GM18507 (cell line): ENCODE measurements around the gene ANTXR2.

ENCODE experiments used
- DNase-seq: peaks from one replicate; pipeline ENCODE4 v3.0.0; 2011; ENCODE audit warnings: low read depth; ENCODE audit not compliant: insufficient read length; ENCODE audit errors: extremely low spot score
- FAIRE-seq: peaks from 2 replicates; lab custom pipeline; 2011; peaks lifted over from hg19 to GRCh38; lab: Jason Lieb, UNC

Gene ANTXR2

DNA sequence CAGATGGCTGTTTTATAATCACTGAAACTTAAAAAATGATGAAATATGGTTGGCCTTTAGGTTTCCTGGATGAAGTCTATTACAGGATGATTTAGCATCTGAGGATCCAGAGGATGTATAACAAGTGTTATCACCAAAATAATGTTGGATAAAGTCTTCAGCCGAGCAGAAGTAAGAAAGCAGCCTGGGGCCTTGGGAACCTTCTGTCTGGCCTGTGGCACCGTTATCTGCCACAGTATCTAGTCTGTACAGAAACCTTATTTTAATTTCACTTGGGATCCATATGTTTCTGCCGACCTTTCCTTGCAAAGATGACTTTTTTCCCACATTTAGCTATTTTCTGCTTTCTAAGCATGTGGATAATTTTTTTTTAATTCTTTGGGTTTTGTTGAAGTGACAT, 20.5 kb upstream of the ANTXR2 start:
- FAIRE-seq (no peak), DNase-seq (no peak)

GRCh38 chr4:80092847-80093246, 19.8 kb upstream of the ANTXR2 start:
- no peak for DNase-seq
- FAIRE-seq = no peak

GRCh38 chr4:80092088-80092487, 19.1 kb upstream of the ANTXR2 start:
- DNase-seq (no peak), FAIRE-seq (peak; percentile 50)

DNA sequence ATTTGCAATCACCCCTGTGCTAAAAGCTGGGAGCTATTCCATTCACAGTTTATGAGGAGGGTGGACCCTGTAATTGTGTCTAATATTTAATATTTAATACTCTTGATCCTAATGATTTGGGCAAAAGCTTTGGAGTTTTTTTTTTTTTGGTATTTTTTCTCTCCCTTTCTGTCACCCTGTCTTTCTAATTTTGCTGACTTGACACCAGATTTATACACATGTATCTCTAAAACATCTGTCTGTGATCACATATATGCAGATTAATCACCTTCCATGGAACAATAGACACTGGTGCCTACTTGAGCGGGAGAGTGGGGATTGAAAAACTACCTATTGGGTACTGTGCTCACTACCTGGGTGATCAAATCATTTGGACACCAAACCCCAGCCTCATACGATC, 18.7 kb upstream of the ANTXR2 start:
- no peak for DNase-seq
- no peak for FAIRE-seq

GRCh38 chr4:80091184-80091583, 18.2 kb upstream of the ANTXR2 start:
- no peak for DNase-seq
- no peak for FAIRE-seq

- FAIRE-seq = no peak
- DNase-seq = no peak
Measured at GRCh38 chr4:80090090-80090489, 17.1 kb upstream of the ANTXR2 start.

DNA sequence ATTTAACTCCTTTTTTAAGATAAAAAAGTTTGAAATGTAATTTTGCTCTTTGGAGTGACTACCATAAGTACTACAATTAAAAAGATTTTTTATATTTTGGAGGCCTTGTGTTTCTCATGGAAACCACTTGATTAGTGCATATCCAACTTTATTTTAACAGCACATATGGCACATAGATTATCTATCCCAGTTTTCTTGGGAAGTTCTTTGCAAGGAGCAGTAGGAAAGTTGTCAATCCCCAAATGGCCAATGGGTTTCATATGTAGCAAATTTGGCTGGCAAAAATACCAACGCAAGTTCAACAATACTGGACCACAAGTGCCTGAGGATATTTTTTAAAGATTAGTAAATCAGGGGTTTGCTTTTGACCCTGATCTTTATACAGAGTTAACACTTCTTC, 15.4 kb upstream of the ANTXR2 start:
- DNase-seq = no peak
- no peak for FAIRE-seq

DNA sequence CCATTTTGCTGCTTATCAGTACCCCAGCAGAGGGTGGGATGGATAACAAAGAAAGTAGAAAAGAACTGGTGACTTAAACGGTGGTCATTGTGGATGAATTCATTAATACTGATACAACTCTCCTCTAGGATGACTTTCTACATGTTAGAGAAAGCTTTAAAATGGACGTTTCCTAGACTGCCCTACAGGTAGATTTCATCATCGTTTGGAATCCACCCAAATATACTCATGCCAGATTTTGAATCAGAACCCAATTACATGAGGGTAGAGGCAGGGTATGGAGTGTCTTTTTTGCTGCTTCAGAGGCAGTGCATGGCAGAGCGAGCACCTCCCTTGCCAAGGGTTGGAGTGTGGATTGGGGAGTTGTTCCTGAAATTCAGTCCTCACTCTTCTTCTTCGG, 13.3 kb upstream of the ANTXR2 start:
- DNase-seq (no peak), FAIRE-seq (no peak)

DNA sequence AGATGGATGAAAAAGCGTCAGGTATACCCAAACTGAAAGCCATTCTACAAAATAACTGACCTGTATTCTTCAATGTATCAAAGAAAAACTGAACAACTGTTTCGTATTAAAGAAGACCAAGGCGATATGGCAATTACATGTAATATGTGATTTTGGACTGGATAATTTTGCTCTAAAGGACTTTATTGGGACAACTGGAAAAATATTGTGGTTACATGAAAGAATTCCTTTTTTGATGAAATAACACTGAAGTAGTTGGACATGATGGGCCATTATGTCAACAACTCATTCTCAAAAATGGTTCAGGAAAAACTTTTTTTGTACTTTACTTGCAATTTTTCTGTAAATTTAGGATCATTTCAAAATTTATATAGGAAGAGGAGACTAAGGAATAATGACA, 12.1 kb upstream of the ANTXR2 start:
- no peak for FAIRE-seq
- no peak for DNase-seq

DNA sequence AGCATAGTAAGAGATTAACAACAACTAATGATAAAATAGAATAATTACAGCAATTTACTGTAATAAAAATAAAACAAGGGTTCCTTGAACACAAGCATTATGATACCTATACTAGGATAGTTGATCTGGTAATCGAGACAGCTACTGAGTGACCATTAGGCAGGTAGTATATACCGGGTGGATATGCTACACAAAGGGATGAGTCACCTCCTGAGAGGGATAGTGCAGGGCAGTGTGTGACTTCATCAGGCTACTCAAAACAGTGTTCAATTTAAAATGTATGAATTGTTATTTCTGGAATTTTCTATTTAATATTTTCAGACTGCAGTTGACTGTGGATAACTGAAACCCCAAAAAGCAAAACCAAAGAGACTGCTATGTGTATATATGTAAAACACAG, 9.7 kb upstream of the ANTXR2 start:
- FAIRE-seq = no peak
- DNase-seq = no peak

GRCh38 chr4:80081566-80081965, 8.5 kb upstream of the ANTXR2 start:
- FAIRE-seq (no peak), DNase-seq (no peak)

DNA sequence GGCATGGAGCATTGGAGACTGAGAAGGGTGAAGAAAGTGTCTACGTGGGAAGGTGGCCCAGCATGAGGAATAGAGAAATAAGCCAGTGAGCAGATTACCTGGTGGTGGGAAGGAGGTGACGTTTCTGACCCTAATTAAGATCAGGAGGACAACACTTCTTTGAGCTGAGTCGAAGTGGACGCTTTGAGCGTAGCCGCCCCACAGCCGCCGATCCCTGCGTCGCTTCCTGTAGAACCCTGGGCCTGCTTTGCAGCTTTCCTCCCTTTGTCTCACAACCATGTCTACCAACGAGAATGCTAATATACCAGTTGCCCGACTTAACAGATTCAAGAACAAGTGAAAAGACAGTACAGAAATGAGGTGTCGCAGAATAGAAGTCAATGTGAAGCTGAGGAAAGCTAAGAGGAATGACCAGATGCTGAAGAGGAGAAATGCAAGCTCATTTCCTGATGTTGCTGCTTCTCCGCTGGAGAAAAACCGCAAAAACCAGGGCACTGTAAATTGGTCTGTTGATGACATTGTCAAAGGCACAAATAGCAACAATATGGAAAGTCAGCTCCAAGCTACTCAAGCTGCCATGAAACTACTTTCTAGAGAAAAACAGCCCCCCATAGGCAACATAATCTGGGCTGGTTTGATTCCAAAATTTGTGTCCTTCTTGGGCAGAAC, 6.4 kb upstream of the ANTXR2 start:
- FAIRE-seq (no peak), DNase-seq (no peak)

DNA sequence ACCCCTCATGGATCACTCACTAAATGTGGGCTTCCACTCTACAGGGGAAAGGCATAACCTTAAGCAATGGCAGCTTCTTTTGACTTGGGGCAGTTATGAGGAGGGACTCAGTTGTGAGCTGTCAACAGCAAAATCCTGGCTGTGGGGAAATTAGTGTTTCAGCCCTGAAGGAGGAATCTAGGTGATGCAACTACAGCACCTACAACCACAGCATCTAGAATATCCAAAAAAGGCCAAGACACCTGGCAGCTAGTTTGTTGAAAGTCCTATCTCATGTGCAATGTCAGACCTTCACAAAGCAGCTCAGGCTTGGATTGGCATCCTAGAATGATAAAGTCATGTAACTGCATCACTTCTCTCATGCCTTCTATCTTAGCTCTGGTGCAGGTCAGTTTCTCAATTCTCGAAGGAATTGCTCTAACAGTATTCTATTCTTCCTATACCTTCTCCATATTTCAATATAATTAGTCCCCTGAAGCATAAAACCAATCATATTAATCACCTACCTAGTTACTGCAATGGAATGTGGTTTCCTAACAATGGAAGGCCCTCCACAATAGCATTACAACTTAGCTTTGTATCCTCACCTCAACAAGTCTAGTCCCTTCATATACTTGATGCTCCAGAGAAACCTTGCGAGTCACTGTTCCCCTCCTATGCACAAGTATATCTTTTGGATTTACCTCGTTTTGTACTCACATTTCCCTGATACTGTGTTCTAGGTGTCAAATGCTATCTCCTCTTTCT, 5.5 kb upstream of the ANTXR2 start:
- DNase-seq = no peak
- no peak for FAIRE-seq

DNA sequence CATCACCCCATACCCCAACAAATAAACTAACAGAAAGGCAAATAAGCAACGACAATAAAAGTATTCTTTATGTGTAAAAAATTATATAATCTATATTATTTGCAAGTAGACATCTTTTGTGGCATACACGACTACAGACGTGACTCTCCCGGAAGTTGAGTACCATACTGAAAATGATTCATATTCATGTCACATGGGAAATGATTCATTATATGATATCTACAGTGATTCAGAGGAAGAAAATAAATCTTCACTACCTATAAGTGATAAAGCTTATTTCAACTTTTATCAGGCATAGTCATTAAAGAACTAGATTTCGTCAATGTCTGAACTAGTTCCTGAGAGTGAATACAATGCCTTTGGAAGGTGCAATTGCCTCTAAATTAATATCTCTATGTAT, 4.6 kb upstream of the ANTXR2 start:
- FAIRE-seq (no peak), DNase-seq (no peak)

- DNase-seq = no peak
- no peak for FAIRE-seq
Measured at GRCh38 chr4:80076681-80077080, 3.7 kb upstream of the ANTXR2 start.

DNA sequence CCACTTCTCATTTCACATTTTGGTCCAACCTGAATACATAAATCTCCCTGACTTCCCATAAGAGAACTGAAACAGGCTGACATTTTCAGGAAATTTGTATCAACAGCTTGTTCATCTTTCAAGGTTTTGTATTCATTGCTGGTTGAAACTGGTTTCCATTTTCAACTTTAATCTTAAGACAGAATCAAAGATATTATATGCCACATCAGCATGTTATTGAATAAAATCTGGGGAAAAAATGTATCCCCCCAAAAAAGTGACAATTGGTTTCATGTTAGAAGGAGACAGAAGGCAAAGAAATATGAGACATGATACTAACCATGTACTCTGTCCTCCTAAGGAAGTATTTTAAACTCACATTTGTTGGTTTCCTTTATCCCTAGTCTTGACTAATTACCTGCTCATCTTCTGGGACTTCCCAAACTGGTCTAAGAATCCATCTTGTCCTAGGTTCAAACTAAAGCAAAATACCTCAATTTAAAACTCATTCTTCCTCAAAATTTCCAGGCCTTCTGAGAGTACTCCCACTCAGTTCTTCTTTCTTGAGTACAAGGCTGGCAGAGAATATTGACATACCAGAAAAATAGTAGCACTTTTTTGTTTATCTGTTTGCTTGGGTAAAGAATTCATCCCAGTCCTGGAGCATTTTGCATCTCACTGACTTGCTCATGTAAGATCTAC, 3.1 kb upstream of the ANTXR2 start:
- DNase-seq (no peak), FAIRE-seq (no peak)

DNA sequence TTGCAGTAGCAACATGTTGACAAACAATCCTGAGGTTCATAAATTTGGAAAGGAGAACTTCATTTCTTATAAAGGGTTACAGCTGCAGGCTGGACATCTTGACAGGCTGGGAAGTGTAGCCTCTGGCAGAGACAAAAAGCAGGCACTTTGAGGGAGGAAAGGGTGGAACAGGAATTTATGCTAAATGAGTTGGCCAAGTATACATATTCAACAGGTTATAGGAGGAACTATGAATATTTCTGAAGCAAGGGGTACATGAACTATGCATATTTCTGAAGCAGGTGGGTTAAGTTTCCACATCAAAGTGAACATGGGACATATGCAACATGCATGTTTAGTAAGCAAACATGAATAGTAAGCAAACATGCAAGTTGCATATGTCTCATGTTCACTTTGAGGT, 1.6 kb upstream of the ANTXR2 start:
- DNase-seq (no peak), FAIRE-seq (no peak)

DNA sequence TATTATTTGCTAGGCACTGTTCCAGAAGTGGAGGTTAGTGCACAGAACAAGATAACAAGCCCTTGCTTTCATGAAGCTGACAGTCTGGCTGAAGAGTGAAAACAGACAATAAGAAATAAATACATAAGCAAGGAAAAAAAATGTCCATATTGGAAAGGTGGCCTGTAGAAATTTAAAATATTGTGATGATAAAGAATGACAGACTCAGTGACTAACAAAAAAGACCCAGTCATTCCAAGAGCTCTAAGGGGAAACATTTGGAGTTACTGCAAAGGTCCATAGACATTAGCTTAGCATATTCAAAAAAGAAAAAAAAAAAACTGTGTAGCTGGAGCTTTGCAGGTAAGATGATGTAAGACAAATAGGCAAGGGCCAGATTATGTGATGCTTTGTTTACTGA, 1.0 kb upstream of the ANTXR2 start:
- FAIRE-seq = peak; percentile 18

GRCh38 chr4:80073473-80074008, 512 bp upstream of the ANTXR2 start:
- DNase-seq (no peak), FAIRE-seq (no peak)

More for the DNA sequence above, 1.0 kb upstream of the ANTXR2 start:
- no peak for DNase-seq

DNA sequence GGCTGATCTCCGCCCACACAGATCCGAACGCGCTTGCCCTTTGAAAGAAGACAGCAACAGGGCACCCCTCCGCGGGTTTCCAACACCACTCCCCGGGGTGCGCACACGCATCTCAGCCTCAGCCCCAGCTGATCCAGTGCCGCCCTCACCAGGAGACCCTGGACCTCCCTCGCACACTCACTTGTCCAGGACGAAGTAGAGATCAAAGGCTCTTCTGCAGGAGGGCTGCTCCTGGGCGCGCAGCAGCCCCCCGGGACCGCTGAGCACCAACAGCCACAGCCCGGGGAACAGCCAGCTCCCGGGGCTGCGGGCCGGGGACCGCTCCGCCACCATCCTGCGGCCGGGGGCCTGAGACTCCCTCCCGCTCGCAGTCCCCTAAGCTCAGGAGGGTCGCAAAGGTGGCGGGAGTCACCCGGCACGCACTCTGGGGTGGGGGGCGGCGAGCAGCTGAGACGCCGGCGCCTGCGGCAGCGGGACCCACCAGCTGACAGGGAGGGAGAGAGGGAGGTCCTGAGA, 743 bp downstream of the ANTXR2 start:
- DNase-seq = no peak
- no peak for FAIRE-seq
